GM12892 (cell line): ENCODE results near the gene CTNNA3.

Experiments used
- POLR2A ChIP-seq: IDR thresholded peaks from 2 replicates; pipeline ENCODE4 v1.6.1; 2011; ENCODE audit warnings: low read depth, low read length, control low read depth
- POLR2AphosphoS5 ChIP-seq: IDR thresholded peaks from 2 replicates; pipeline ENCODE4 v1.6.1; 2011; ENCODE audit warnings: low read depth, low read length, control low read depth
- TAF1 ChIP-seq: IDR thresholded peaks from 2 replicates; pipeline ENCODE4 v1.6.1; 2011; ENCODE audit warnings: low read depth, mild to moderate bottlenecking, control low read depth, low read length, borderline replicate concordance

DNA sequence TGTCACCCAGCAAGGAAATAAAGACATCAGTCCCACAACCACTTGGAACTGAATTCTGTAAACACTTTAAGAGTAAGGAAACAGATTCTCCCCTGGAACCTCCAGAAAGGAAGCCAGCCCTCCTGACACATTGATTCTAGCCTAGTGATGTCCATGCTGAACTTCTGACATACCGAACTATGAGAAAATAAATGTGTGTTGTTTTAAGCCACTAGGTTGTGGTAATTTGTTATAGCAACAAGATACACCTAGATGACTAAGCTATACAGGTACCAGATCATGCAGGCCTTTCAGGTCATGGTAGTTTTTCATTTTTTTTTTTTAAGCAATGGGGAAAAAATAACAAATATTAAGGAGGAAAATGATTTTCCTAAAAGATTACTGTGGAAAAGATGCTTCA, 807.8 kb downstream of the CTNNA3 start:
- TF ChIP-seq TAF1 (no peak), POLR2A (no peak), POLR2AphosphoS5 (no peak)
